HepG2 (cell line): ENCODE measurements around the gene HRH3. TPM values are rescaled to one million over a fixed set of nuclear protein-coding genes. Genes with fewer than 3 reads are reported as not detected.

Experiments used
- ATAC-seq: fragments of 200-7000 bp; cut with Tn5 transposase; 3 replicates; pipeline ENCODE4 v1.9.1; 2020; ENCODE audit warnings: mild to moderate bottlenecking, moderate library complexity
- BruUV-seq: library from RNA; stranded (reverse); fragments of 400-500 nt; replicated peaks from 2 replicates; lab custom pipeline; 2021; lab: Mats Ljungman, UMichigan
- CTCF ChIA-PET: fragments of 300-600 bp; formaldehyde crosslinking; extraction: SDS; loops from one replicate; lab custom pipeline; 2021; ENCODE audit warnings: low total read pairs, inconsistent platforms, low intra/inter-chr PET ratio; lab: Yijun Ruan, JAX
- POLR2A ChIA-PET: fragments of 350-600 bp; sonication (Branson Sonifier 250); formaldehyde crosslinking; loops from one replicate; lab custom pipeline; 2020; ENCODE audit warnings: antibody characterized with exemption, inconsistent platforms; lab: Yijun Ruan, JAX
- DNase-seq: peaks from one replicate; pipeline ENCODE4 v3.0.0-alpha.2; 2015; ENCODE audit warnings: low spot score
- FAIRE-seq: peaks from 3 replicates; lab custom pipeline; 2011; peaks lifted over from hg19 to GRCh38; lab: Jason Lieb, UNC
- H2AFZ ChIP-seq: one replicate; pipeline ENCODE4 v1.6.1; 2011; ENCODE audit warnings: low read length, inconsistent platforms
- H3K27ac ChIP-seq: fragments of 300-600 bp; 3 replicates; pipeline ENCODE4 v1.8.0; 2011; ENCODE audit warnings: mixed run types, mild to moderate bottlenecking, mixed read lengths, low read length, inconsistent platforms; ENCODE audit not compliant: insufficient read depth; ENCODE audit errors: extremely low read length
- H3K27me3 ChIP-seq, 2 experiments: fragments of 200-600 bp in 1 of 2; 2 replicates in 1 of 2; 3 replicates in 1 of 2; pipeline versions ENCODE4 v1.6.0 to v1.8.0; 2011; ENCODE audit warnings: low read length in 2 of 2, mild to moderate bottlenecking in 2 of 2, moderate library complexity in 2 of 2, inconsistent platforms in 1 of 2; ENCODE audit not compliant: insufficient read depth in 2 of 2, control insufficient read depth in 1 of 2
- H3K36me3 ChIP-seq, 2 experiments: fragments of 200-600 bp in 1 of 2; replicated peaks in 1 of 2; 2 replicates in 1 of 2; 3 replicates in 1 of 2; pipeline versions ENCODE4 v1.5.1 to v1.8.0; 2011; ENCODE audit warnings: low read length in 2 of 2, inconsistent platforms in 1 of 2; ENCODE audit not compliant: insufficient read depth in 2 of 2, control insufficient read depth in 1 of 2
- H3K4me1 ChIP-seq: 2 replicates; pipeline ENCODE4 v1.5.1; 2012; ENCODE audit warnings: low read length, inconsistent platforms; ENCODE audit not compliant: insufficient read depth
- H3K4me2 ChIP-seq: 2 replicates; pipeline ENCODE4 v1.6.0; 2011; ENCODE audit warnings: low read depth, low read length, inconsistent platforms
- H3K4me3 ChIP-seq, 3 experiments: fragments of 200-600 bp in 1 of 3; sonication (generic), shearing (Covaris generic) in 1 of 3; replicated peaks in 1 of 3; 2 replicates each; pipeline ENCODE4 v1.5.1; 2011 to 2016; ENCODE audit warnings: low read length in 3 of 3, inconsistent platforms in 2 of 3, low read depth in 2 of 3, mild to moderate bottlenecking in 2 of 3, control low read depth in 1 of 3, mixed read lengths in 1 of 3; ENCODE audit not compliant: insufficient read depth in 1 of 3
- H3K79me2 ChIP-seq: one replicate; pipeline ENCODE4 v1.6.1; 2011; ENCODE audit warnings: low read length, inconsistent platforms; ENCODE audit not compliant: insufficient read depth
- H3K9ac ChIP-seq: 2 replicates; pipeline ENCODE4 v1.6.0; 2011; ENCODE audit warnings: mild to moderate bottlenecking, low read depth, low read length, inconsistent platforms; ENCODE audit not compliant: insufficient read depth
- H3K9me3 ChIP-seq: 2 replicates; pipeline ENCODE4 v1.5.1; 2012; ENCODE audit warnings: mild to moderate bottlenecking, low read length
- H4K20me1 ChIP-seq: 2 replicates; pipeline ENCODE4 v1.6.0; 2011; ENCODE audit warnings: inconsistent platforms, mild to moderate bottlenecking, low read length, moderate library complexity; ENCODE audit not compliant: insufficient read depth
- BORCS8-MEF2B ChIP-seq: sonication (generic); formaldehyde crosslinking; IDR thresholded peaks from 2 replicates; pipeline ENCODE4 v1.8.0; 2022; ENCODE audit warnings: mild to moderate bottlenecking, missing genetic modification reagents
- ELF3 ChIP-seq: IDR thresholded peaks from 2 replicates; pipeline ENCODE4 v1.6.1; 2016; ENCODE audit warnings: missing genetic modification reagents, missing compliant biosample characterization
- JARID2 ChIP-seq: sonication (generic); formaldehyde crosslinking; IDR thresholded peaks from 2 replicates; pipeline ENCODE4 v1.8.1; 2023; ENCODE audit warnings: missing genetic modification reagents, inconsistent platforms; ENCODE audit not compliant: insufficient replicate concordance
- SOX5 ChIP-seq: IDR thresholded peaks from 2 replicates; pipeline ENCODE4 v1.6.1; 2016; ENCODE audit warnings: borderline replicate concordance
- SUZ12 ChIP-seq: fragments of 150-350 bp; IDR thresholded peaks from 2 replicates; pipeline ENCODE4 v1.6.1; 2014; ENCODE audit warnings: low read depth, low read length
- ZNF251 ChIP-seq: sonication (generic); formaldehyde crosslinking; IDR thresholded peaks from 2 replicates; pipeline ENCODE4 v1.9.0; 2021; ENCODE audit warnings: mild to moderate bottlenecking, missing genetic modification reagents
- ZNF329 ChIP-seq: sonication (generic); formaldehyde crosslinking; IDR thresholded peaks from 2 replicates; pipeline ENCODE4 v1.9.0; 2021; ENCODE audit warnings: low read depth, mild to moderate bottlenecking, missing genetic modification reagents
- ZNF879 ChIP-seq: sonication (generic); formaldehyde crosslinking; IDR thresholded peaks from 2 replicates; pipeline ENCODE4 v1.8.1; 2023; ENCODE audit warnings: missing genetic modification reagents
- WGBS: methylation state at CpG from one replicate; pipeline ENCODE4 v1.1.6; 2017; ENCODE audit warnings: low lambda C conversion rate; 5-methylcytosine and 5-hydroxymethylcytosine counted together
- in situ Hi-C: cut with HindIII; loops from 2 replicates; pipeline ENCODE4 v1.10.0; 2017; ENCODE audit warnings: low pct_unique_long_range_greater_than_20kb; ENCODE audit not compliant: extremely low pct_ligation_motif_present
- intact Hi-C: fragments of 100-400 bp; cut with micrococcal nuclease; formaldehyde crosslinking; loops from one replicate; pipeline ENCODE4 v1.10.0; 2022; ENCODE audit not compliant: unreplicated experiment
- polyA plus RNA-seq, 8 experiments: library from polyadenylated mRNA; depleted of rRNA in 3 of 8; stranded (reverse) in 7 of 8; unstranded in 1 of 8; fragments of >200 nt; fragmentation: Illumina TruSeq in 4 of 8; extraction: Trizol in 4 of 8; gene quantifications; 2 replicates each; pipeline versions ENCODE4 v1.2.1 to v1.2.3, GENCODE V29; 2011 to 2016; ENCODE audit warnings: low read depth in 4 of 8, missing spikeins in 1 of 8, mixed read lengths in 1 of 8; ENCODE audit not compliant: insufficient read depth in 1 of 8
- total RNA-seq, 5 experiments: library from RNA; depleted of rRNA; stranded (reverse); fragments of >200 nt; fragmentation: Illumina TruSeq; extraction: Trizol; gene quantifications; 2 replicates each; pipeline ENCODE4 v1.2.3, GENCODE V29; 2016; ENCODE audit warnings: low read depth in 1 of 5
- TF ChIP-seq, protein P1 (sequence below): sonication (generic); formaldehyde crosslinking; IDR thresholded peaks from 2 replicates; pipeline ENCODE4 v1.8.0; 2022; ENCODE audit warnings: missing genetic modification reagents, mild to moderate bottlenecking, borderline replicate concordance
- TF ChIP-seq, protein P2 (sequence below): sonication (generic); formaldehyde crosslinking; IDR thresholded peaks from 2 replicates; pipeline ENCODE4 v1.4.0; 2020; ENCODE audit warnings: mild to moderate bottlenecking, missing genetic modification reagents

Gene HRH3
- total and polyA plus RNA-seq, 2 of the 13 experiments (the other 11 are each of a cell fraction or from before 2014, with no cell fraction given) = 0.18 TPM; not detected in 1

GRCh38 chr20:62172666-62173065 lies 47.4 kb downstream of the HRH3 start:
- no peaks in the 10 kb centered on the region for H3K4me1 ChIP-seq
- no peak overlapping the region for H3K27ac ChIP-seq
- BruUV-seq = no TSS peak
- no peak for DNase-seq
- intact Hi-C loops (no loop called here), in situ Hi-C loops (no loop called here)
- TF ChIP-seq ZNF251 (CRISPR knock-in tag) (no peak), SOX5 (CRISPR knock-in tag) (no peak), ELF3 (CRISPR knock-in tag) (no peak), ZNF879 (no peak), ZNF329 (CRISPR knock-in tag) (no peak), SUZ12 (no peak), BORCS8-MEF2B (CRISPR knock-in tag) (no peak), JARID2 (CRISPR knock-in tag) (no peak)
- TF ChIP-seq, protein P1, sequence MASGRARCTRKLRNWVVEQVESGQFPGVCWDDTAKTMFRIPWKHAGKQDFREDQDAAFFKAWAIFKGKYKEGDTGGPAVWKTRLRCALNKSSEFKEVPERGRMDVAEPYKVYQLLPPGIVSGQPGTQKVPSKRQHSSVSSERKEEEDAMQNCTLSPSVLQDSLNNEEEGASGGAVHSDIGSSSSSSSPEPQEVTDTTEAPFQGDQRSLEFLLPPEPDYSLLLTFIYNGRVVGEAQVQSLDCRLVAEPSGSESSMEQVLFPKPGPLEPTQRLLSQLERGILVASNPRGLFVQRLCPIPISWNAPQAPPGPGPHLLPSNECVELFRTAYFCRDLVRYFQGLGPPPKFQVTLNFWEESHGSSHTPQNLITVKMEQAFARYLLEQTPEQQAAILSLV (CRISPR knock-in tag) = no peak
- TF ChIP-seq, protein P2, sequence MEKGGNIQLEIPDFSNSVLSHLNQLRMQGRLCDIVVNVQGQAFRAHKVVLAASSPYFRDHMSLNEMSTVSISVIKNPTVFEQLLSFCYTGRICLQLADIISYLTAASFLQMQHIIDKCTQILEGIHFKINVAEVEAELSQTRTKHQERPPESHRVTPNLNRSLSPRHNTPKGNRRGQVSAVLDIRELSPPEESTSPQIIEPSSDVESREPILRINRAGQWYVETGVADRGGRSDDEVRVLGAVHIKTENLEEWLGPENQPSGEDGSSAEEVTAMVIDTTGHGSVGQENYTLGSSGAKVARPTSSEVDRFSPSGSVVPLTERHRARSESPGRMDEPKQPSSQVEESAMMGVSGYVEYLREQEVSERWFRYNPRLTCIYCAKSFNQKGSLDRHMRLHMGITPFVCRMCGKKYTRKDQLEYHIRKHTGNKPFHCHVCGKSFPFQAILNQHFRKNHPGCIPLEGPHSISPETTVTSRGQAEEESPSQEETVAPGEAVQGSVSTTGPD (CRISPR knock-in tag) = no peak
- no peaks in the 10 kb centered on the region for H3K79me2 ChIP-seq
- peaks cover 33 to 61% of the 10 kb centered on the region in 2 experiments for H3K36me3 ChIP-seq
- no peak overlapping the region for H3K4me3 ChIP-seq
- no peaks in the 10 kb centered on the region; a peak in 1 of 5 replicates for H3K27me3 ChIP-seq
- H3K9ac ChIP-seq = no peak overlapping the region
- H4K20me1 ChIP-seq = no peaks in the 10 kb centered on the region
- no peak overlapping the region for H3K4me2 ChIP-seq
- ATAC-seq = no peak; the same call in 2 of the 3 replicates
- FAIRE-seq = no peak
- ChIA-PET POLR2A (interaction anchor here (1.7 kb wide), 1 partner anchor 16 kb away, joined by 4 read pairs; no protein-coding TSS in a partner anchor), CTCF (no interaction called here)
- WGBS = 98% methylated on average over 13 of the region's 18 CpGs
- H3K9me3 ChIP-seq = no peaks in the 10 kb centered on the region
- no peak overlapping the region for H2AFZ ChIP-seq
